Measurements from ENCODE around the gene YWHAB.

YWHAB gene

GRCh38 chr20:44885392-44886265 lies at the start of gene YWHAB:
Gene YWHAB, plus strand, starts transcription at chr20:44885705. Its CDS starts 15,829 bp downstream, at chr20:44901534.
- H3K9me3 Mint-ChIP-seq = no peaks in the 10 kb centered on the region
- H3K4me3 Mint-ChIP-seq = peak within 1 kb of the TSS; percentile 93
- no peaks in the 10 kb centered on the region for H3K27me3 Mint-ChIP-seq
- peak within 1 kb of the TSS; percentile 91 for H3K27ac Mint-ChIP-seq
- intact Hi-C loops (cut with micrococcal nuclease) = loop anchor here (5.0 kb wide), 2 partner anchors 82 to 673 kb away; partner anchors contain the start of genes OSER1 and STK4
- H3K36me3 Mint-ChIP-seq (ENCODE audit: low read depth) = peaks cover 14% of the 10 kb centered on the region
- peaks cover 46% of the 10 kb centered on the region for H3K4me1 Mint-ChIP-seq (ENCODE audit: low read depth)

GRCh38 chr20:44836601-44837120 lies 48.8 kb upstream of the YWHAB start:
- Mint-ChIP-seq H3K36me3 (ENCODE audit: low read depth) (no peaks in the 10 kb centered on the region), H3K9me3 (no peaks in the 10 kb centered on the region), H3K4me3 (no peak overlapping the region), H3K4me1 (ENCODE audit: low read depth) (no peaks in the 10 kb centered on the region), H3K27ac (no peak overlapping the region), H3K27me3 (peaks cover 27% of the 10 kb centered on the region)
- intact Hi-C loops (cut with micrococcal nuclease) = no loop called here

GRCh38 chr20:44837946-44838345 lies 47.6 kb upstream of the YWHAB start:
- H3K27me3 Mint-ChIP-seq = peaks cover 23% of the 10 kb centered on the region
- no peak overlapping the region for H3K27ac Mint-ChIP-seq
- H3K4me1 Mint-ChIP-seq (ENCODE audit: low read depth) = no peaks in the 10 kb centered on the region
- H3K36me3 Mint-ChIP-seq (ENCODE audit: low read depth) = no peaks in the 10 kb centered on the region
- no peaks in the 10 kb centered on the region for H3K9me3 Mint-ChIP-seq
- H3K4me3 Mint-ChIP-seq = no peak overlapping the region
- intact Hi-C loops (cut with micrococcal nuclease) = no loop called here

GRCh38 chr20:44838521-44838920 lies 47.0 kb upstream of the YWHAB start:
- Mint-ChIP-seq H3K9me3 (no peaks in the 10 kb centered on the region), H3K27ac (no peak overlapping the region), H3K36me3 (ENCODE audit: low read depth) (no peaks in the 10 kb centered on the region), H3K4me3 (no peak overlapping the region), H3K4me1 (ENCODE audit: low read depth) (no peaks in the 10 kb centered on the region), H3K27me3 (peaks cover 25% of the 10 kb centered on the region)
- intact Hi-C loops (cut with micrococcal nuclease) = no loop called here

- Mint-ChIP-seq H3K36me3 (ENCODE audit: low read depth) (no peaks in the 10 kb centered on the region), H3K4me1 (ENCODE audit: low read depth) (no peaks in the 10 kb centered on the region), H3K27ac (no peak overlapping the region), H3K27me3 (peaks cover 28% of the 10 kb centered on the region), H3K9me3 (no peaks in the 10 kb centered on the region), H3K4me3 (no peak overlapping the region)
- intact Hi-C loops (cut with micrococcal nuclease) = no loop called here
These were observed 46.0 kb upstream of the YWHAB start for GRCh38 chr20:44839481-44839880.

GRCh38 chr20:44840826-44841225 lies 44.7 kb upstream of the YWHAB start:
- H3K27me3 Mint-ChIP-seq = peaks cover 30% of the 10 kb centered on the region
- H3K4me3 Mint-ChIP-seq = no peak overlapping the region
- intact Hi-C loops (cut with micrococcal nuclease) = no loop called here
- H3K36me3 Mint-ChIP-seq (ENCODE audit: low read depth) = no peaks in the 10 kb centered on the region
- H3K4me1 Mint-ChIP-seq (ENCODE audit: low read depth) = no peaks in the 10 kb centered on the region
- no peak overlapping the region for H3K27ac Mint-ChIP-seq
- no peaks in the 10 kb centered on the region for H3K9me3 Mint-ChIP-seq

GRCh38 chr20:44841955-44842354 lies 43.5 kb upstream of the YWHAB start:
- Mint-ChIP-seq H3K27me3 (peaks cover 36% of the 10 kb centered on the region), H3K4me1 (ENCODE audit: low read depth) (no peaks in the 10 kb centered on the region), H3K27ac (no peak overlapping the region), H3K4me3 (no peak overlapping the region), H3K36me3 (ENCODE audit: low read depth) (no peaks in the 10 kb centered on the region), H3K9me3 (no peaks in the 10 kb centered on the region)
- intact Hi-C loops (cut with micrococcal nuclease) = no loop called here

GRCh38 chr20:44843876-44844275 lies 41.6 kb upstream of the YWHAB start:
- Mint-ChIP-seq H3K4me1 (ENCODE audit: low read depth) (no peaks in the 10 kb centered on the region), H3K27me3 (peaks cover 30% of the 10 kb centered on the region), H3K27ac (no peak overlapping the region), H3K9me3 (no peaks in the 10 kb centered on the region), H3K4me3 (no peak overlapping the region), H3K36me3 (ENCODE audit: low read depth) (no peaks in the 10 kb centered on the region)
- intact Hi-C loops (cut with micrococcal nuclease) = no loop called here

GRCh38 chr20:44848254-44849015 lies 37.1 kb upstream of the YWHAB start:
- H3K4me1 Mint-ChIP-seq (ENCODE audit: low read depth) = no peaks in the 10 kb centered on the region
- no peak overlapping the region for H3K27ac Mint-ChIP-seq
- peaks cover 23% of the 10 kb centered on the region for H3K27me3 Mint-ChIP-seq
- H3K9me3 Mint-ChIP-seq = no peaks in the 10 kb centered on the region
- intact Hi-C loops (cut with micrococcal nuclease) = no loop called here
- no peaks in the 10 kb centered on the region for H3K36me3 Mint-ChIP-seq (ENCODE audit: low read depth)
- H3K4me3 Mint-ChIP-seq = no peak overlapping the region

- no peaks in the 10 kb centered on the region for H3K36me3 Mint-ChIP-seq (ENCODE audit: low read depth)
- peaks cover 23% of the 10 kb centered on the region for H3K27me3 Mint-ChIP-seq
- no peaks in the 10 kb centered on the region for H3K9me3 Mint-ChIP-seq
- intact Hi-C loops (cut with micrococcal nuclease) = no loop called here
- no peak overlapping the region for H3K4me3 Mint-ChIP-seq
- no peak overlapping the region for H3K27ac Mint-ChIP-seq
- H3K4me1 Mint-ChIP-seq (ENCODE audit: low read depth) = no peaks in the 10 kb centered on the region
These were observed 35.8 kb upstream of the YWHAB start for GRCh38 chr20:44849703-44850102.

GRCh38 chr20:44850272-44850671 lies 35.2 kb upstream of the YWHAB start:
- no peak overlapping the region for H3K27ac Mint-ChIP-seq
- H3K27me3 Mint-ChIP-seq = peaks cover 24% of the 10 kb centered on the region
- H3K4me3 Mint-ChIP-seq = no peak overlapping the region
- no peaks in the 10 kb centered on the region for H3K36me3 Mint-ChIP-seq (ENCODE audit: low read depth)
- H3K4me1 Mint-ChIP-seq (ENCODE audit: low read depth) = no peaks in the 10 kb centered on the region
- no peaks in the 10 kb centered on the region for H3K9me3 Mint-ChIP-seq
- intact Hi-C loops (cut with micrococcal nuclease) = no loop called here

- H3K27ac Mint-ChIP-seq = no peak overlapping the region
- no peak overlapping the region for H3K4me3 Mint-ChIP-seq
- H3K9me3 Mint-ChIP-seq = no peaks in the 10 kb centered on the region
- intact Hi-C loops (cut with micrococcal nuclease) = no loop called here
- H3K4me1 Mint-ChIP-seq (ENCODE audit: low read depth) = no peaks in the 10 kb centered on the region
- H3K36me3 Mint-ChIP-seq (ENCODE audit: low read depth) = no peaks in the 10 kb centered on the region
- peaks cover 21% of the 10 kb centered on the region for H3K27me3 Mint-ChIP-seq
These were observed 34.7 kb upstream of the YWHAB start for GRCh38 chr20:44850837-44851236.

GRCh38 chr20:44851545-44851944 lies 34.0 kb upstream of the YWHAB start:
- peaks cover 3% of the 10 kb centered on the region for H3K4me1 Mint-ChIP-seq (ENCODE audit: low read depth)
- intact Hi-C loops (cut with micrococcal nuclease) = no loop called here
- H3K36me3 Mint-ChIP-seq (ENCODE audit: low read depth) = no peaks in the 10 kb centered on the region
- peaks cover 4% of the 10 kb centered on the region for H3K9me3 Mint-ChIP-seq
- H3K27me3 Mint-ChIP-seq = peaks cover 16% of the 10 kb centered on the region
- H3K27ac Mint-ChIP-seq = no peak overlapping the region
- H3K4me3 Mint-ChIP-seq = no peak overlapping the region

- intact Hi-C loops (cut with micrococcal nuclease) = no loop called here
- H3K4me1 Mint-ChIP-seq (ENCODE audit: low read depth) = peaks cover 14% of the 10 kb centered on the region
- H3K27ac Mint-ChIP-seq = peak overlapping the region; percentile 16
- peaks cover 22% of the 10 kb centered on the region for H3K9me3 Mint-ChIP-seq
- no peak overlapping the region for H3K4me3 Mint-ChIP-seq
- no peaks in the 10 kb centered on the region for H3K36me3 Mint-ChIP-seq (ENCODE audit: low read depth)
- H3K27me3 Mint-ChIP-seq = peaks cover 16% of the 10 kb centered on the region
These were observed 29.1 kb upstream of the YWHAB start for GRCh38 chr20:44856442-44856841.
